ENCODE results near the gene PHF21B.

Gene PHF21B

DNA sequence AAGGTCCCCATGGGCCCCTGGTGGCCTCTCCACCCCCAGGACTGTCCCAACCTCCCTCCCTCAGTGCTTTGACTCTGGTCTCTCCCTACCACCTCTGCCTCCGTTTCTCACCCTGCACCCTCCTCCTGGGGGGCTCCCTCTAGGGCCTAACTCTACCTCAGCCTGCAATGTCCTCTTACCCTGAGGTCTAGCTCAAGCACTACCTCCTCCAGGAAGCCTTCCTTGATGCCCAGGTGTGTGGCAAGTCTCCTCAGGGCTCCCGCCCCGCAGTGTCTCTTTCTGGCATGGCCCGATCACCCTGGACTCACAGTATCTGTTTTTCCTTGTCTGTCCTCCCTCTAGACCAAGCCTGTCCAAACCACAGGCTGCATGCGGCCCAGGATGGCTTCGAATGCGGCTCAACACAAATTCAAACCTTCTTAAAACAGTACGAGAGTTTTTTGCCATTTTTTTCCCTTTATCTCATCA lies 90.8 kb downstream of the PHF21B start:
- peaks cover 0 to 54% of the 10 kb centered on the region in 2 donors for H3K27me3 Mint-ChIP-seq
- no peak overlapping the region for H3K4me3 Mint-ChIP-seq
- no peaks in the 10 kb centered on the region for H3K4me1 Mint-ChIP-seq (ENCODE audit: low read depth in 2 of 2)
- no peak overlapping the region for H3K27ac Mint-ChIP-seq
- H3K9me3 Mint-ChIP-seq: no peaks in the 10 kb centered on the region
- ATAC-seq (replicated peaks) (no peak), DNase-seq (no peak)
- no peaks in the 10 kb centered on the region for H3K36me3 Mint-ChIP-seq (ENCODE audit: insufficient read depth)

DNA sequence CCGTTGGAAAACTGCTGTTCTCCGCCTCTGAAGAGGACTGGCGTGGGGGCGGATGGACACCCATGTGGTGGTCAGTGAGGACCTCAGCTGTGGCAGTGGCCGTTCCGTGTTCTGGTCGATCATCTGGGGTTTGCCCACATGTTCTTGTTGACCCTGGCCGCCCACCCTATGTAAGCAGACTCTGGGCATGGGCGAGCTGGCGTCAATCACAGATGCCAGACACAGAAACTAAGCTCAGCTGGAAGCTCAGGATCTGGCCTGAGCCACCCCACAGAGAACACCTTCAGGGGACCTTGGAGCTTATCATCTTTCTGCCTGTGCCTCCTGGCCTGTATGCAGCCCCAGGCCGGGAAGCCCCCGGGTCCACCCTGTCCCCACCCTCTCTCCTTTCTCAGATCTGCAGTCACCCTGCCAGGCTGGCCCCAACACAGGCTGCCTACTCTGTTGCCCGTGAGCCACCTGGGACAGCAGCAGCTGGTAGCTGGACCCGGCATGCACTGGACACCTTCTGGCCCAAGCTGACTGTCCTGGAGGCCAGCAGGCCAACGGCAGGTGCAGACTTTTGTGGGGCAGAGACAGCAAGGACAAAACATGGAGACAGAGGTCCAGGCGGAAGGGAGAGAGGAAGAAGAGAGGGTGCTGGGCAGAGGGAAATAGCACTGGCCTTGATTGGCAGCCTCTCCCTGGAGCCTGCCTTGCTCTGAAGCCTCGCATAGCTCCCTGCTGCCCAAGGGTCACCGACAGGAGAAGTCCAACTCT lies 91.5 kb downstream of the PHF21B start:
- Mint-ChIP-seq H3K4me1 (ENCODE audit: low read depth in 2 of 2) (no peaks in the 10 kb centered on the region), H3K4me3 (no peak overlapping the region), H3K27me3 (peaks cover 0 to 60% of the 10 kb centered on the region in 2 donors), H3K9me3 (no peaks in the 10 kb centered on the region), H3K36me3 (ENCODE audit: insufficient read depth) (no peaks in the 10 kb centered on the region), H3K27ac (no peak overlapping the region)
- no peak for ATAC-seq (replicated peaks)
- no peak for DNase-seq

DNA sequence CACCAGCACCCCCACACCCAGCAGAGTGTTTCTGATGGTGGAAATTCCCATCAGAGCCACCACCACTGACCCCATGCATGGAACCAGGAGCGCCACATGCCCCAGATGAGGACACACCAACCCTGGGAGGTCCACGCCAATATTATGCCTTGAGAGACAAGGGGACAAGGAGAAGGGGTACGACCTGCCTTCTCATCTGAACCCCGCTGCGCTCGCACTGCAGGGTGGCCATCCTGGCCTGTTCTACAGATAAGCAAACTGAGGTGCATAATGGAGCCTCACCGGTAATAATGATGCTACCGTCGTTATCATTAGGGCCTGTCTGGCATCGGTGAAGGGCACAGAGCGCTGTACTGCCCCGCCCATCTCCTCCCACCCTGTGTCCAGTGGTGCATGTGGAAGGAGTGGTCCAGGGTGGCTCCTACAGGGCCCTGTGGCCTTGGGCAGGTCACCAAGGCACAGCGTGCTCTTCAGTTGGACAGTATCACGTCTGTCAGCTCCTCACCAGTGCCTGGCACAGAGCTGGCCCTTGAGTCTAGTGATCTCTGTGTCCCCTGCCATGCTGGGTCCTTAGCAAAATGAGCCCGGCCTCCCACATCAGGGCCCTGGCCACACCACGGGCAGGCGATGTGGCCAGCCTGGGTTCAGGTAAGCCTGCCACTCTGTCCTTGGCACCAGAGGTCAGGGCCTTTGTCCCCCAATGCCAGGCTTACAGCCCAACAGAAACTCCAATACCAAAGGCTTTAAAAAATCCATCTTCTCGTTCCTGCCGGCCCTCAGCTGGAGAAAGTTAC lies 92.2 kb downstream of the PHF21B start:
- ATAC-seq (replicated peaks): no peak
- Mint-ChIP-seq H3K4me1 (ENCODE audit: low read depth in 2 of 2) (no peaks in the 10 kb centered on the region), H3K27me3 (peaks cover 1 to 67% of the 10 kb centered on the region in 2 donors), H3K9me3 (no peaks in the 10 kb centered on the region), H3K27ac (no peak overlapping the region), H3K4me3 (no peak overlapping the region), H3K36me3 (ENCODE audit: insufficient read depth) (no peaks in the 10 kb centered on the region)
- no peak for DNase-seq

DNA sequence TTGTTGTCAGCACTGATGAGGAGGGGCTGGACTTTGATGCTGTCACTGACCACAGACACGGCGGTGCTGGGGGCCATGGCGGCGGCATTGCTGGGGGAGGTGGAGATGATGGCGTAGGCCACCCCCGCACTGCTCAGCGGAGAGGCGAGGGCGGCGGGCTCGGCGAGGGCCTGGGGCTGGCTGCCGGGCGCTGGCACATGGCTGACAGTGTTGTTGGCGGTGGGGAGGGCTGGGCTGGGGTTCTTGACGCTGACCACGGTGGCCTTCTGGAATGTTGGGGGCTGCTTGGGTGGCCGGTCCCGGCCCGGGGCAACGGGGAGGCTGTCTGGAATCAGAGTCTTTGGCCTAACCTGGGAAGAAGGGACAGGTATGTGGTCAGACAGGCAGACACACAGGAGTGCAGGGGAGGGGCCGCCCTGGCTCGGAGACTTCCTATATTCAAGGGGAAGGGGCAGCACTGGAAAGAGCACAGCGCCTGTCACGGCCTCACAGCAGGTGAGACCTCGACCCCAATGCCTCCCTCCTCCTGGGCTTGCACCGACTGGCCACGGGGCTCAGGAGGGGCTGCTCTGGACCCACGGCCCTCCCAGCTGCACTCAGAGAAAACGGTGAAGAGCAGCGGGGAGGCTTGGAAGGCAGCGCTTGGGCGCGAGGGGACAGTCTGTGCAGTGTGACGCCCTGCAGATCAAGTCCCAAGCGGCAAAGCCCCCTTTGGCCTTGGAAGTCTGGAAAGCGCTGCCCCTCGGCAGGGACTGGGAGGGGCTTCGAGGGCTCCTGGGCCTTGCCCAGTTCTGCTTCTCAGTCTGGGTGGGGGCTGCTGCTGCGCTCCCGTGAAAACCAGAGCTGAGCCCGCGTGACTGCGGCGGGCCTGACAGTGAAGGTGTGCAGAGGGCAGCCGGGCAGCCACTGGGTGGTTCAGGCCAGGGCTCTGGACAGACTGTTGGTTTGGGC lies 93.2 kb downstream of the PHF21B start:
- ATAC-seq (replicated peaks) (no peak), DNase-seq (no peak)
- H3K9me3 Mint-ChIP-seq: peaks cover 0 to under 1% of the 10 kb centered on the region in 2 donors
- H3K4me3 Mint-ChIP-seq: no peak overlapping the region
- H3K27ac Mint-ChIP-seq: no peak overlapping the region
- H3K4me1 Mint-ChIP-seq (ENCODE audit: low read depth in 2 of 2): no peaks in the 10 kb centered on the region
- H3K27me3 Mint-ChIP-seq: peaks cover 11 to 77% of the 10 kb centered on the region in 2 donors
- no peaks in the 10 kb centered on the region for H3K36me3 Mint-ChIP-seq (ENCODE audit: insufficient read depth)

DNA sequence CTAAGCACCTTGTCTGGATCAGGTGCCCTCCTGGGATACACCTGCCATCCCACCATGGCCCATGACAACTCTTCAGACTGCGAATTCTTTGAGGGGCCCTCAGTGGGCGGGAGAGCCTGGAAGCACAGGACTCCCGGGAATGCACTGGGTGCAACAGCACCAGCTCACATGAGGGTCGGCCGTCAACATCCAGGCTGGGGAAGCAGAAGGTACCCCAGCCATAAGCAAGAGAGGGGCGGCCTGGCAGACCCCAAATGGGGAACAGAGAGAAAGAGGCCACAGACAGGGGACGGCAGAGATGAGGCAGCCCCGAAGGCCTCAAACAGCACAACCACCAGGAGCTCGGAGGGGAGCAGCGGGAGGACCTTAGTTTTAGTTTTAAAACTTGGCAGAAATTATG lies 94.4 kb downstream of the PHF21B start:
- ATAC-seq (replicated peaks) (no peak), DNase-seq (no peak)
- Mint-ChIP-seq H3K4me1 (ENCODE audit: low read depth in 2 of 2) (no peaks in the 10 kb centered on the region), H3K9me3 (peaks cover 0 to 12% of the 10 kb centered on the region in 2 donors), H3K36me3 (ENCODE audit: insufficient read depth) (no peaks in the 10 kb centered on the region), H3K27ac (no peak overlapping the region), H3K4me3 (no peak overlapping the region), H3K27me3 (peaks cover 12 to 80% of the 10 kb centered on the region in 2 donors)

DNA sequence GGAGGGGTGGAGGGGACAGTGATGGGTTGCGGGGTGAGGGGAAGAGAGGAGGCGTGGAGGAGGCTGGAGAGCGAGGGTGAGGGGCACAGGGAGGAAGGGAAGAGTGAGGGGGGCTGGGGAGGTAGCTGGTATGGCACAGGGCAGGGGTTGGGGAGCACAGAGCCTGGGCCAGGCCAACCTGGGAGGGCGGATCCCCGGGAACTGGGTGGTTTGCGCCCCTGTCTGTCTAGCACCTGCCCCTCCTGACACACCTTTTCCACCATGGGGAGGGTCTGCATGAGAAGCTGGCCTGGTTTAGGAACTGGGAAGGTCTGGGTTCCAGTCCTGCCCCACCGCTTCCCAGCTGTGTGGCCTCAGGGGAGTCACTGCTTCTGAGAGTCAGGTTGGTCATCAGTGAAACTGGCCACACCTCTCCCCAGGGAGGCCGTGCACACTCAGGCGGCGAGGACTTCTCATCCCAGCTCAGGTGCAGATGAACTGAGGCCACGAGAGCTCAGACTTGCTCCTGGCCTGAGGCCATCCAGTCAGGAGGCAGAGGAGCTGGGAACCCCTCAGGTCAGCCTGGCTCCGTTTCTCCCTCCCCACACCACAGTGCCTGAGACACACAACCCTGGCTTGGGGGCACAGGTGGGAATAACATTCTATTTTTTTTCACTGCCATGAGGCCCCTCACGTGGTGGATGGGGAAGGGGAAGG lies 95.6 kb downstream of the PHF21B start:
- peaks cover 19 to 80% of the 10 kb centered on the region in 2 donors for H3K27me3 Mint-ChIP-seq
- H3K27ac Mint-ChIP-seq: no peak overlapping the region
- peaks cover 0 to 15% of the 10 kb centered on the region in 2 donors for H3K9me3 Mint-ChIP-seq
- DNase-seq (no peak), ATAC-seq (replicated peaks) (no peak)
- H3K4me1 Mint-ChIP-seq (ENCODE audit: low read depth in 2 of 2): peaks cover 0 to 2% of the 10 kb centered on the region in 2 donors
- H3K36me3 Mint-ChIP-seq (ENCODE audit: insufficient read depth): no peaks in the 10 kb centered on the region
- no peak overlapping the region for H3K4me3 Mint-ChIP-seq

DNA sequence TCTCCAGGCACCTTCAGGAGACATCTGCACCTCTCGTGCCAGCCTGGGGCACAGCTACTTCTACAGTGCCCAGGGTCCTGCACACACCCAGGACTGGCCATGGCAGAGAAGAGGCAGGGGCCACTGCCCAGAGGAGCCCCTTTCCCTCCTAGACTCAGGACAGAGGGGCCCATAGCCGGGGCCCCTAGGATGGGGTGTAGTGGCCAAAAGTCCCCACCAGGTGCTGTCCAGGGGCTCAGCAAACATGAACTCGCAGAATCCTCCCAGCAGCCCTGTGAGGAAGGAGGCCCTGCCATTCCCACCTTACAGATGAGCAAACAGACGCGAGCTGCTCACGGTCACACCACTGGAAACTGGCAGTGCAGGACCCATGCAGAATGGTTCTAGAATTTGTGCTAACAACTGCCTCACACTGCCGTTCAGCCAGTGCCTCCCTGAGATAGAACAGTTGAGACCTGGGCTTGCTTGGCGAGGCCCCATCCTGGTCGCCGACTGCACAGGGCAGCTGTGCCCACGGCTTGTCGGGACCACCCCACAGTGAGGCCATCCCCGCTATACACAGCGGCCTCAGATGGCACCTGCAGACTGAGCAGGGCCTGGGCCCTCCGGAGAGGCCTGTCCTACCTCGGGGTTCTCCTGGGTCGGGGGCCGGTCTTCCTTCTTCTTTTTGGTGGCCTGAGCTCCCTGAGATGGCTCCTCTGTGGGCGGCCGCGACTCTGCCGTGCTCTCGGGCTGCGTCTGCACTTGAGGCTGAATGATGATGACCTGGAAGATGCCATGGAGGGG lies 96.4 kb downstream of the PHF21B start:
- Mint-ChIP-seq H3K4me3 (no peak overlapping the region), H3K27me3 (peaks cover 19 to 72% of the 10 kb centered on the region in 2 donors), H3K36me3 (ENCODE audit: insufficient read depth) (no peaks in the 10 kb centered on the region), H3K9me3 (peaks cover 0 to 15% of the 10 kb centered on the region in 2 donors), H3K4me1 (ENCODE audit: low read depth in 2 of 2) (peaks cover 0 to 2% of the 10 kb centered on the region in 2 donors), H3K27ac (no peak overlapping the region)
- no peak for DNase-seq
- ATAC-seq (replicated peaks): no peak

DNA sequence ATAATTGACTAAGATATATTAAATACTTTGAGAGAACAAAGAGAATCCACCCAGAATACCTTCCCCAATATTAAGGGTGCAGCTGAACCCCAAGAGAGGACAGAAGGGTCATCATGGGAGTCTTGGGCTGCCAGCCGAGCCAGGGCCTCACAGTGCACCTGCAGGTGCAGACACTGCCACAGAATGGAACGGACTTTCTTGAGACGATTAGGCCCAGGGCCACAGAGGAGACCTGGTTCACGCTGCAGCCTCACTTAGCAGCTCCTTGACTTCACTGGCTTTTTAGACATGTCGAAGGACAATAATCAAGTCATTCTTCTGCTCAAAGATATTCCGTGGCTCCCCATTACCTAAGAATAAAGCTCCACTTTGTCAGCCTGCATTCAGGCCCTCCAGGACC lies 100.6 kb downstream of the PHF21B start:
- DNase-seq: no peak
- Mint-ChIP-seq H3K27me3 (peaks cover 43 to 84% of the 10 kb centered on the region in 2 donors), H3K36me3 (ENCODE audit: insufficient read depth) (no peaks in the 10 kb centered on the region), H3K9me3 (peaks cover 0 to 15% of the 10 kb centered on the region in 2 donors), H3K4me1 (ENCODE audit: low read depth in 2 of 2) (peaks cover 0 to 2% of the 10 kb centered on the region in 2 donors), H3K4me3 (no peak overlapping the region), H3K27ac (no peak overlapping the region)
- no peak for ATAC-seq (replicated peaks)

DNA sequence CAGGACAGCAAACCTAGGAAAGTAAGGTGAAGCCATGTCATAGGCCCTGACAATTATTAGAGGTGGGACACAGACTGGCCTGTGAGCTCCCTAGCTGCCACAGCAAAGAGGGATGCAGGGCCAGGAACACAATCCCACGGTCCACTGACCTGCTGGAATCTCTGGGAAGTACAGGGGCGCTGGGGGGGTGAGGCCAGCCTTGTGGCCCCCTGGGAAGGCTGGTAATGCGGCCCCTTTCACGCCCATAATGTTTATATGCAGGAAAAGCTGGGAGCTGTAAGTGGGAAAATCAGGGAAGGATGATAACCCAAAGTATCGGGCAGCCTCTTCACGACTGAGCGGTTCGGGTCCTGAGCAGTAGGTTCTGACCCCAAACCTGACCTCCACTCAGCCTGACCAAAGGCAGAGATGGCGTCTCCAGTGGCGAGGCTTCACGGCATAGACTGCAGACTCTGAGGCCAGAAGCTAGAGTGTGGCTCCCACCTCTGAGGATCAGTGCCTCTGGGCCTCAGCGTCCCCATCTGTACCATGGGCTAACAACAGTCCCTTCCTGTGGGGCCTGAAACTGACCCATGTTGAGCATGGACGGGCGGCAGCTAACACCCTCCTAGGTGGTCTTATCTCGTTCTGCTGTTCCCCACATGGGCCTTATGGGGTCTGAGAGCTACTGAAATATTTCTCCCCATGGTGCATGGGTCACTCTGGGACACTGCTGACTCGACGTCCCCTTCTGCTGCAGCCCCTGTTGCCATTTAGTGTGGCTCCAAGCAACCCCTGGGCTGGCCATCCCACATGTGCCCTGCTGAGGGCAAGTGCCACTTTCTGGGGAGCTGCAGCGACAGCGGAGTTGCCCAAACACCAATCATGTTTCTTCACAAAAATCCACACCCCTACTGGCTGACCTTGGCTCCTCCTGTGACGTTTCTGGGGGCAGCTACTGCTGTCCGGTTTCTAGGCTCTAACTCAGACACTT lies 101.8 kb downstream of the PHF21B start:
- H3K27ac Mint-ChIP-seq: no peak overlapping the region
- DNase-seq (no peak), ATAC-seq (replicated peaks) (no peak)
- H3K9me3 Mint-ChIP-seq: peaks cover 0 to 15% of the 10 kb centered on the region in 2 donors
- H3K27me3 Mint-ChIP-seq: peaks cover 48 to 85% of the 10 kb centered on the region in 2 donors
- no peaks in the 10 kb centered on the region for H3K36me3 Mint-ChIP-seq (ENCODE audit: insufficient read depth)
- H3K4me3 Mint-ChIP-seq: no peak overlapping the region
- H3K4me1 Mint-ChIP-seq (ENCODE audit: low read depth in 2 of 2): peaks cover 0 to 2% of the 10 kb centered on the region in 2 donors

DNA sequence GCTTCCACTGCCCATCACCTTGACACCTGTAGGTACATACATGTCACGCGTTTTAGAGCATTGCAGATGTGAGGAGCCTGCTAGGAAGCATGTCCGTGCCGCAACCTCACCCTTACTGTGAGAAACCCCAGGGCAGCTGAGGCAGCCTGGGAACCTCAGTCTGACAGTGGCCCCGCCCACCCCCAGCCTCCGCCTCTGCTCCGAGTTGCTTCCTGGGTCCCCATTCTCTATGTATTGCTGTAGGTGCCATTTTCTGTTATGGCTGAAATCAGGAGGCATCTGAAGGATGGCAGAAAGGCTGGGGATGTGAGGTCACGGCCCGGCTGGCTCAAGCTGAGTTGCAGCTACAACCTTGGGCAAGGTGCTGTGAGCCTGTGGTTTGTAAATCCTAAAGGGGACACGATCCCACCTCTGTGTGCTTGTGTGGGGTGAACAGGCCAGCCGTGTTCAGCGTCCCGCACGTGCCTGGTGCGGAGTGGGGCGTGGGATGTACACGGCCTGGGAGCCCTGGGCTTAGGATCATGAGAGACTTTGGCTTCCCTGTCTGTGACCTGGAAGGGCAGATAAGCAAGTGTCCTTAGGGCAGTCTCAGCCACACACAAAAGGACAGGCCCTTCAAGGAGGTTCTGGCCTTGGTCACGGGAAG lies 102.7 kb downstream of the PHF21B start:
- Mint-ChIP-seq H3K36me3 (ENCODE audit: insufficient read depth) (no peaks in the 10 kb centered on the region), H3K27ac (no peak overlapping the region), H3K27me3 (peaks cover 52 to 85% of the 10 kb centered on the region in 2 donors), H3K4me1 (ENCODE audit: low read depth in 2 of 2) (peaks cover 0 to 2% of the 10 kb centered on the region in 2 donors), H3K4me3 (no peak overlapping the region), H3K9me3 (peaks cover 0 to 15% of the 10 kb centered on the region in 2 donors)
- no peak for ATAC-seq (replicated peaks)
- DNase-seq: no peak
